IMR-90 (cell line): ENCODE data around the gene SEC14L1. TPM values are rescaled to one million over a fixed set of nuclear protein-coding genes. Genes with fewer than 3 reads are reported as not detected.

Source experiments
- ATAC-seq: fragments of 200-7000 bp; cut with Tn5 transposase; 2 replicates; pipeline ENCODE4 v1.9.1; 2020; ENCODE audit warnings: low read depth, mild to moderate bottlenecking, moderate library complexity
- BruUV-seq: library from RNA; stranded (reverse); fragments of 400-500 nt; replicated peaks from 2 replicates; lab custom pipeline; 2021; lab: Mats Ljungman, UMichigan
- CTCF ChIA-PET: fragments of 300-600 bp; formaldehyde crosslinking; extraction: SDS; loops from one replicate; lab custom pipeline; 2021; ENCODE audit warnings: antibody characterized with exemption; lab: Yijun Ruan, JAX
- POLR2A ChIA-PET: fragments of 300-600 bp; sonication (Branson Sonifier 250); formaldehyde crosslinking; loops from one replicate; lab custom pipeline; 2022; ENCODE audit warnings: antibody characterized with exemption; ENCODE audit not compliant: unreplicated experiment; lab: Charles Lee
- DNase-seq: peaks from one replicate; pipeline ENCODE4 v3.0.0; 2013
- H2AFZ ChIP-seq: replicated peaks from 2 replicates; pipeline ENCODE3; 2013; ENCODE audit warnings: low read length, mild to moderate bottlenecking; ENCODE audit not compliant: poor library complexity
- H2AK5ac ChIP-seq: 2 replicates; pipeline ENCODE4 v1.6.1; 2013; ENCODE audit warnings: low read depth, low read length, inconsistent platforms
- H2AK9ac ChIP-seq: replicated peaks from 2 replicates; pipeline ENCODE3; 2013; ENCODE audit warnings: mild to moderate bottlenecking, low read depth, low read length, moderate library complexity; ENCODE audit not compliant: poor library complexity
- H2BK120ac ChIP-seq: 2 replicates; pipeline ENCODE4 v1.6.1; 2013; ENCODE audit warnings: low read depth, low read length, inconsistent platforms
- H2BK15ac ChIP-seq: 3 replicates; pipeline ENCODE4 v1.6.1; 2013; ENCODE audit warnings: low read depth, low read length, inconsistent platforms
- H2BK20ac ChIP-seq: 2 replicates; pipeline ENCODE4 v1.6.1; 2013; ENCODE audit warnings: low read depth, mild to moderate bottlenecking, inconsistent platforms, low read length, moderate library complexity
- H2BK5ac ChIP-seq: 2 replicates; pipeline ENCODE4 v1.6.1; 2013; ENCODE audit warnings: mild to moderate bottlenecking, low read depth, low read length, inconsistent platforms; ENCODE audit not compliant: poor library complexity, severe bottlenecking
- H3K14ac ChIP-seq: replicated peaks from 2 replicates; pipeline ENCODE4 v1.6.1; 2013; ENCODE audit warnings: low read depth, low read length, inconsistent platforms
- H3K18ac ChIP-seq: 2 replicates; pipeline ENCODE4 v1.6.1; 2013; ENCODE audit warnings: low read depth, low read length, control low read depth
- H3K23ac ChIP-seq: 2 replicates; pipeline ENCODE4 v1.6.1; 2013; ENCODE audit warnings: low read depth, low read length, inconsistent platforms
- H3K27ac ChIP-seq: 2 replicates; pipeline ENCODE4 v1.5.1; 2013; ENCODE audit warnings: mild to moderate bottlenecking, control low read depth, low read length; ENCODE audit not compliant: insufficient read depth
- H3K27me3 ChIP-seq: 2 replicates; pipeline ENCODE4 v1.6.1; 2013; ENCODE audit warnings: low read length; ENCODE audit not compliant: control insufficient read depth, insufficient read depth
- H3K36me3 ChIP-seq: 2 replicates; pipeline ENCODE4 v1.6.1; 2013; ENCODE audit warnings: low read length, mixed read lengths; ENCODE audit not compliant: control insufficient read depth, insufficient read depth
- H3K4ac ChIP-seq: 2 replicates; pipeline ENCODE4 v1.6.1; 2013; ENCODE audit warnings: low read depth, low read length, inconsistent platforms
- H3K4me1 ChIP-seq: 2 replicates; pipeline ENCODE4 v1.6.1; 2013; ENCODE audit warnings: low read length, mixed read lengths; ENCODE audit not compliant: control insufficient read depth, insufficient read depth
- H3K4me2 ChIP-seq: 2 replicates; pipeline ENCODE4 v1.6.1; 2013; ENCODE audit warnings: low read depth, mild to moderate bottlenecking, control low read depth, low read length, moderate library complexity
- H3K4me3 ChIP-seq: 2 replicates; pipeline ENCODE4 v1.5.1; 2013; ENCODE audit warnings: low read depth, mild to moderate bottlenecking, control low read depth, low read length, moderate library complexity; ENCODE audit not compliant: insufficient read depth
- H3K56ac ChIP-seq: 2 replicates; pipeline ENCODE4 v1.6.1; 2013; ENCODE audit warnings: low read length, inconsistent platforms; ENCODE audit not compliant: insufficient read depth; ENCODE audit errors: extremely low read depth
- H3K79me1 ChIP-seq, 2 experiments: 2 replicates each; pipeline ENCODE4 v1.6.1; 2013; ENCODE audit warnings: low read length in 2 of 2, inconsistent platforms in 1 of 2, low read depth in 1 of 2
- H3K9ac ChIP-seq: 2 replicates; pipeline ENCODE4 v1.6.1; 2013; ENCODE audit warnings: low read depth, low read length, control low read depth
- H3K9me1 ChIP-seq: 2 replicates; pipeline ENCODE4 v1.6.1; 2013; ENCODE audit warnings: low read length, inconsistent platforms; ENCODE audit not compliant: insufficient read depth
- H3K9me3 ChIP-seq: 2 replicates; pipeline ENCODE4 v1.6.1; 2013; ENCODE audit warnings: low read length; ENCODE audit not compliant: control insufficient read depth, insufficient read depth
- H4K20me1 ChIP-seq: 2 replicates; pipeline ENCODE4 v1.6.1; 2013; ENCODE audit warnings: low read length, inconsistent platforms; ENCODE audit not compliant: insufficient read depth
- H4K5ac ChIP-seq: 2 replicates; pipeline ENCODE4 v1.6.1; 2013; ENCODE audit warnings: mild to moderate bottlenecking, low read depth, low read length, control low read depth
- H4K8ac ChIP-seq, 2 experiments: 2 replicates each; pipeline ENCODE4 v1.6.1; 2013; ENCODE audit warnings: low read depth in 2 of 2, low read length in 2 of 2, control low read depth in 1 of 2, inconsistent platforms in 1 of 2
- H4K91ac ChIP-seq: 2 replicates; pipeline ENCODE4 v1.6.1; 2013; ENCODE audit warnings: low read depth, low read length, inconsistent platforms; ENCODE audit not compliant: insufficient read depth
- CEBPB ChIP-seq: IDR thresholded peaks from 2 replicates; pipeline ENCODE4 v1.6.1; 2012; ENCODE audit warnings: low read depth, low read length, improper control_type of control experiment
- CHD1 ChIP-seq: IDR thresholded peaks from 2 replicates; pipeline ENCODE4 v1.6.1; 2012; ENCODE audit warnings: low read depth, low read length, improper control_type of control experiment
- CTCF ChIP-seq: conservative IDR thresholded peaks from 2 replicates; pipeline ENCODE4 v1.5.1; 2012; ENCODE audit warnings: mild to moderate bottlenecking, low read depth, low read length, improper control_type of control experiment
- ELK1 ChIP-seq: fragments of 150-350 bp; IDR thresholded peaks from 2 replicates; pipeline ENCODE4 v1.6.1; 2016; ENCODE audit warnings: low read depth, mild to moderate bottlenecking, low read length, moderate library complexity, borderline replicate concordance
- FOS ChIP-seq: fragments of 150-350 bp; IDR thresholded peaks from 2 replicates; pipeline ENCODE4 v1.6.1; 2016; ENCODE audit warnings: low read depth, low read length
- MAZ ChIP-seq: IDR thresholded peaks from 2 replicates; pipeline ENCODE4 v1.6.1; 2012; ENCODE audit warnings: low read depth, mild to moderate bottlenecking, low read length, improper control_type of control experiment, moderate library complexity, borderline replicate concordance
- MXI1 ChIP-seq: IDR thresholded peaks from 2 replicates; pipeline ENCODE4 v1.6.1; 2012; ENCODE audit warnings: low read depth, mild to moderate bottlenecking, low read length, moderate library complexity, borderline replicate concordance
- NFE2L2 ChIP-seq: fragments of 150-350 bp; IDR thresholded peaks from 2 replicates; pipeline ENCODE4 v1.6.1; 2016; ENCODE audit warnings: low read depth, mild to moderate bottlenecking, low read length
- POLR2A ChIP-seq: IDR thresholded peaks from 2 replicates; pipeline ENCODE4 v1.6.1; 2012; ENCODE audit warnings: mild to moderate bottlenecking, low read depth, low read length
- RAD21 ChIP-seq: IDR thresholded peaks from 2 replicates; pipeline ENCODE4 v1.6.1; 2012; ENCODE audit warnings: low read length, improper control_type of control experiment
- RFX5 ChIP-seq: IDR thresholded peaks from 2 replicates; pipeline ENCODE4 v1.8.0; 2012; ENCODE audit warnings: low read depth, mild to moderate bottlenecking, low read length, moderate library complexity
- SMC3 ChIP-seq: fragments of 150-350 bp; IDR thresholded peaks from 2 replicates; pipeline ENCODE4 v1.6.1; 2016; ENCODE audit warnings: low read depth, mild to moderate bottlenecking, antibody characterized with exemption, low read length, moderate library complexity
- WGBS, 2 experiments: methylation state at CpG; one replicate each; pipeline versions ENCODE4 v1.1.5 to v1.1.7; 2013; ENCODE audit warnings: missing lambda C conversion rate in 2 of 2; ENCODE audit not compliant: insufficient read length in 1 of 2; ENCODE audit errors: extremely low coverage in 2 of 2; 5-methylcytosine and 5-hydroxymethylcytosine counted together
- dilution Hi-C: fragments of 300-500 bp; cut with HindIII; formaldehyde crosslinking; loops from one replicate; pipeline ENCODE4 v1.14.3; 2018; ENCODE audit warnings: low sequenced_read_pairs; ENCODE audit not compliant: unreplicated experiment
- in situ Hi-C: fragments of 300-500 bp; cut with MboI; formaldehyde crosslinking; loops from 3 replicates; pipeline ENCODE4 v1.14.3; 2019; ENCODE audit warnings: low sequenced_read_pairs, inconsistent platforms, mixed read lengths
- intact Hi-C: fragments of 100-400 bp; cut with micrococcal nuclease; formaldehyde crosslinking; loops from 2 replicates; pipeline ENCODE4 v1.10.0; 2022
- polyA plus RNA-seq, 3 experiments: library from polyadenylated mRNA; depleted of rRNA; stranded (reverse); fragments of >200 nt; gene quantifications; 2 replicates each; pipeline ENCODE4 v1.2.3, GENCODE V29; 2012; ENCODE audit warnings: low replicate concordance in 1 of 3
- total RNA-seq: library from RNA; depleted of rRNA; stranded (reverse); fragments of >200 nt; gene quantifications from 2 replicates; pipeline ENCODE4 v1.2.3, GENCODE V29; 2012

SEC14L1 gene
- total and polyA plus RNA-seq, 2 of the 4 experiments (the other 2 are of a cell fraction) = 24.9 to 35.8 TPM

- no peak overlapping the region for H2AFZ ChIP-seq
- H4K8ac ChIP-seq = no peak overlapping the region
- H3K9ac ChIP-seq = no peak overlapping the region
- no peak overlapping the region; the same call in 1 of the 2 replicates for H2BK20ac ChIP-seq
- no peak overlapping the region for H3K56ac ChIP-seq
- no peak overlapping the region; the same call in 1 of the 2 replicates for H3K14ac ChIP-seq
- no peaks in the 10 kb centered on the region for H3K9me3 ChIP-seq
- peak overlapping the region; percentile 19; the same call in 1 of the 2 replicates for H4K91ac ChIP-seq
- peaks cover 53% of the 10 kb centered on the region for H4K20me1 ChIP-seq
- dilution Hi-C loops = no loop called here
- BruUV-seq = no TSS peak
- peak overlapping the region; percentile 25 for H2AK9ac ChIP-seq
- no peak overlapping the region for H3K18ac ChIP-seq
- ChIA-PET POLR2A (no interaction called here), CTCF (no interaction called here)
- DNase-seq (no peak), ATAC-seq (no peak)
- H3K27me3 ChIP-seq = no peaks in the 10 kb centered on the region
- no peak overlapping the region for H3K4me3 ChIP-seq
- peak overlapping the region; percentile 17; the same call in 1 of the 2 replicates for H2AK5ac ChIP-seq
- TF ChIP-seq RFX5 (no peak), CTCF (no peak), CEBPB (no peak), MAZ (no peak), NFE2L2 (no peak), FOS (no peak), RAD21 (no peak), POLR2A (no peak), ELK1 (no peak), CHD1 (no peak), MXI1 (no peak), SMC3 (no peak)
- H2BK5ac ChIP-seq = no peak overlapping the region
- H3K27ac ChIP-seq = no peak overlapping the region
- H3K4me2 ChIP-seq = no peak overlapping the region
- H3K4ac ChIP-seq = peak overlapping the region; percentile 24; the same call in 1 of the 2 replicates
- 0 out of 2 replicates have a peak overlapping the region, but pooled peaks have one; percentile 25 for H3K23ac ChIP-seq
- H3K79me1 ChIP-seq = peaks cover 40 to 88% of the 10 kb centered on the region in 2 experiments
- no peak overlapping the region for H4K5ac ChIP-seq
- in situ Hi-C loops = no loop called here
- peaks cover 17% of the 10 kb centered on the region for H3K4me1 ChIP-seq
- intact Hi-C loops = loop anchor here (2.0 kb wide), 1 partner anchor 48 kb away; no protein-coding TSS in a partner anchor
- H2BK120ac ChIP-seq = no peak overlapping the region
- H2BK15ac ChIP-seq = no peak overlapping the region
- peaks cover 33% of the 10 kb centered on the region for H3K36me3 ChIP-seq
- H3K9me1 ChIP-seq = peaks cover 27% of the 10 kb centered on the region
- WGBS, 2 experiments = 71% methylated on average over 3 of the region's 10 CpGs; no CpG with 5 or more reads in 1 of the 2 experiments
Observed at GRCh38 chr17:77148940-77149510, 8.3 kb downstream of the SEC14L1 start.
